Lower lobe of right lung (tissue), 2 donors: Measurements from ENCODE around the gene CD1B. TPM values are rescaled to one million over a fixed set of nuclear protein-coding genes. Genes with fewer than 3 reads are reported as not detected.
"Not testable (repeated sequence)": the region's sequence is repeated elsewhere in the genome, so short reads cannot be mapped to it uniquely, and the experiment has no call there.

Source experiments
- ATAC-seq, 2 donors: fragments of 200-7000 bp; cut with Tn5 transposase; one replicate each; pipeline ENCODE4 v1.9.1; 2020 to 2022; ENCODE audit warnings: mild to moderate bottlenecking in 2 of 2, moderate library complexity in 2 of 2
- DNase-seq: peaks from one replicate; pipeline ENCODE4 v3.0.0-alpha.2; 2020
- H3K27ac ChIP-seq: fragments of 200-600 bp; one replicate; pipeline ENCODE4 v1.8.0; 2022
- H3K27me3 ChIP-seq: fragments of 200-600 bp; one replicate; pipeline ENCODE4 v1.8.0; 2022; ENCODE audit warnings: low read depth
- H3K36me3 ChIP-seq: fragments of 200-600 bp; one replicate; pipeline ENCODE4 v1.8.0; 2022; ENCODE audit warnings: mild to moderate bottlenecking
- H3K4me1 ChIP-seq: fragments of 200-600 bp; one replicate; pipeline ENCODE4 v1.8.0; 2022
- H3K4me3 ChIP-seq: fragments of 200-600 bp; one replicate; pipeline ENCODE4 v1.8.0; 2022; ENCODE audit warnings: mild to moderate bottlenecking
- H3K9me3 ChIP-seq: fragments of 200-600 bp; one replicate; pipeline ENCODE4 v1.8.0; 2022
- CTCF ChIP-seq: fragments of 200-600 bp; IDR thresholded peaks from one replicate; pipeline ENCODE4 v1.8.0; 2022; ENCODE audit warnings: antibody characterized with exemption, mild to moderate bottlenecking
- intact Hi-C: fragments of 100-400 bp; cut with DNase I; formaldehyde crosslinking; loops from one replicate; pipeline ENCODE4 v1.11.0; 2022
- long read RNA-seq: library from polyadenylated mRNA; unstranded; transcript quantifications from one replicate; pipeline ENCODE4 v2.0.0, GENCODE V29; 2021
- total RNA-seq: library from RNA; stranded (reverse); fragmentation: NEBNext Ultra II Directional; extraction: Animal tissue kit (Norgen Biotek cat#: 25700); gene quantifications from one replicate; pipeline ENCODE4 v1.2.1, GENCODE V29; 2021
- donor health status: DM: no; HTN: yes; CAD: no; lungs with severe emphysema.

The CD1B gene
- total RNA-seq, result not detected
- long read RNA-seq, result 0 reads

GRCh38 chr1:158331481-158332150 is at the start of gene CD1B:
Gene CD1B, minus strand, starts transcription at chr1:158331531. Its CDS starts 108 bp downstream, at chr1:158331423.
- ATAC-seq, result no peak
- intact Hi-C loops, result no loop called here
- H3K36me3 ChIP-seq, result no peaks in the 10 kb centered on the region
- H3K4me1 ChIP-seq, result no peaks in the 10 kb centered on the region
- H3K27me3 ChIP-seq, result no peaks in the 10 kb centered on the region
- H3K27ac ChIP-seq, result no peak within 1 kb of the TSS
- no peak within 1 kb of the TSS for H3K4me3 ChIP-seq
- no peaks in the 10 kb centered on the region for H3K9me3 ChIP-seq
- no peak for DNase-seq
- TF ChIP-seq CTCF, result no peak

- H3K27ac ChIP-seq, result no peak overlapping the region
- H3K36me3 ChIP-seq, result no peaks in the 10 kb centered on the region
- DNase-seq (no peak), ATAC-seq (no peak)
- no peaks in the 10 kb centered on the region for H3K27me3 ChIP-seq
- intact Hi-C loops, result no loop called here
- H3K4me3 ChIP-seq, result no peak overlapping the region
- TF ChIP-seq CTCF, result no peak
- peaks cover 7% of the 10 kb centered on the region for H3K9me3 ChIP-seq
- no peaks in the 10 kb centered on the region for H3K4me1 ChIP-seq
Measured at GRCh38 chr1:158374860-158375259, 43.5 kb upstream of the CD1B start.

- H3K36me3 ChIP-seq, ATAC-seq, H3K27ac ChIP-seq, H3K27me3 ChIP-seq, H3K4me1 ChIP-seq, DNase-seq, intact Hi-C loops, H3K4me3 ChIP-seq, H3K9me3 ChIP-seq: not testable (repeated sequence)
Measured at GRCh38 chr1:158374101-158374500, 42.8 kb upstream of the CD1B start.

- Histone ChIP-seq H3K9me3 (peaks cover 7% of the 10 kb centered on the region), H3K4me1 (no peaks in the 10 kb centered on the region), H3K27ac (no peak overlapping the region), H3K4me3 (no peak overlapping the region), H3K36me3 (no peaks in the 10 kb centered on the region), H3K27me3 (no peaks in the 10 kb centered on the region)
- no peak for TF ChIP-seq CTCF
- ATAC-seq (no peak), DNase-seq (no peak)
- intact Hi-C loops, result no loop called here
Measured at GRCh38 chr1:158371188-158371953, 40.0 kb upstream of the CD1B start.

- no peaks in the 10 kb centered on the region for H3K27me3 ChIP-seq
- peaks cover 4% of the 10 kb centered on the region for H3K9me3 ChIP-seq
- no peak overlapping the region for H3K4me3 ChIP-seq
- no peak for TF ChIP-seq CTCF
- H3K27ac ChIP-seq, result no peak overlapping the region
- no peak for DNase-seq
- H3K36me3 ChIP-seq, result no peaks in the 10 kb centered on the region
- no peaks in the 10 kb centered on the region for H3K4me1 ChIP-seq
- no peak for ATAC-seq
- intact Hi-C loops, result no loop called here
Measured at GRCh38 chr1:158366783-158367182, 35.5 kb upstream of the CD1B start.

- Histone ChIP-seq H3K4me3 (no peak overlapping the region), H3K4me1 (no peaks in the 10 kb centered on the region), H3K36me3 (no peaks in the 10 kb centered on the region), H3K27ac (no peak overlapping the region), H3K9me3 (no peaks in the 10 kb centered on the region), H3K27me3 (no peaks in the 10 kb centered on the region)
- TF ChIP-seq CTCF, result no peak
- intact Hi-C loops, result no loop called here
- DNase-seq (no peak), ATAC-seq (no peak)
Measured at GRCh38 chr1:158362941-158363340, 31.6 kb upstream of the CD1B start.
